ENCODE measurements around the gene EIF3J. TPM values are rescaled to one million over a fixed set of nuclear protein-coding genes. Genes with fewer than 3 reads are reported as not detected.

Gene EIF3J
- total RNA-seq, 1 experiment from 2014 or later = 129 TPM

DNA sequence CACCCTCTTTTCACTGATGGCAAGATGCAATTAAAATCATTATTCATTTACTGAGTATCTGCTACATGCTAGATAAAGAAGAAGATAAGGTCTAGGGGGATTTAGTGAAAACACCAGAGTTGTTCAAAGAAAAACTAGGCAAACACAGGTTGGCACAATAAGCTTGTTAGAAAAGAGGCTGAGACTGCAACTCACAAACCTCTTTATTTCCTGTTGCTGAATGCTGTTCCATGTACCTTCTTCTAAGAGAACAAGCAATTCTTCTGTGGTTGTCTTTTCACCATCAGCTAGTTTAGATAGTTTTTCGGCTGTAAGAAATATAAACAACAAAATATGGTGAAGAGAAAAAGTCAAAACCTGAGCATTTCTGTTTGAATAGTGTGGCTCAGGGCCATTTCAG is 61.1 kb downstream of the EIF3J start:
- Histone ChIP-seq H3K4ac (ENCODE audit: low read depth, low read length) (no peak overlapping the region), H3K4me1 (ENCODE audit: insufficient read depth, low read length) (no peaks in the 10 kb centered on the region; the same call in 1 of the 2 replicates), H4K20me1 (ENCODE audit: control insufficient read depth, insufficient read depth, insufficient read length) (no peaks in the 10 kb centered on the region), H3K79me2 (ENCODE audit: insufficient read depth, low read length) (no peaks in the 10 kb centered on the region), H2BK12ac (ENCODE audit: insufficient read length, low read depth, low read length) (no peak overlapping the region), H2AFZ (ENCODE audit: low read length) (no peak overlapping the region), H4K5ac (ENCODE audit: insufficient read length, low read depth, low read length) (no peak overlapping the region), H3K23me2 (ENCODE audit: insufficient read length, low read depth, low read length, poor library complexity, severe bottlenecking) (no peaks in the 10 kb centered on the region), H3K9me3 (ENCODE audit: control insufficient read depth, low read depth, low read length) (no peaks in the 10 kb centered on the region), H2BK5ac (ENCODE audit: insufficient read length, low read length) (no peak overlapping the region), H3K9ac (ENCODE audit: extremely low read depth, insufficient read length, low read length) (no peak overlapping the region), H4K91ac (ENCODE audit: insufficient read length, low read depth, low read length) (no peak overlapping the region), H3K18ac (ENCODE audit: insufficient read length, low read depth, low read length) (no peak overlapping the region), H3K56ac (ENCODE audit: insufficient read length, low read depth, low read length) (no peak overlapping the region), H2BK20ac (ENCODE audit: low read depth, low read length, poor library complexity, severe bottlenecking) (no peak overlapping the region), H3K79me1 (ENCODE audit: insufficient read depth, low read depth, low read length, poor library complexity, severe bottlenecking) (no peaks in the 10 kb centered on the region), H2AK5ac (ENCODE audit: insufficient read length, low read length) (no peak overlapping the region), H3K4me2 (ENCODE audit: insufficient read depth, insufficient read length, low read length) (no peak overlapping the region), H4K8ac (replicated peaks; ENCODE audit: insufficient read length, low read depth, low read length) (no peak overlapping the region), H3T11ph (ENCODE audit: low read length) (no peak overlapping the region), H2BK120ac (ENCODE audit: low read depth, low read length, poor library complexity, severe bottlenecking) (no peak overlapping the region), H3K27ac (ENCODE audit: insufficient read length, low read depth, low read length) (no peak overlapping the region), H3K14ac (ENCODE audit: insufficient read depth, low read length) (no peak overlapping the region), H3K23ac (ENCODE audit: insufficient read length, low read depth, low read length) (no peak overlapping the region), H2BK15ac (ENCODE audit: low read depth, low read length) (no peak overlapping the region), H3K27me3 (ENCODE audit: insufficient read depth, low read length) (no peaks in the 10 kb centered on the region)
- H3K4me3 Mint-ChIP-seq = no peak overlapping the region
- H3K36me3 Mint-ChIP-seq (ENCODE audit: insufficient read depth in 1 of 3, low read depth in 3 of 3) = peaks cover 8 to 46% (median 29%) of the 10 kb centered on the region in 3 experiments; a peak in 6 of 7 replicates
- no CpG with 5 or more reads among the region's 1 CpG for WGBS (ENCODE audit: extremely low coverage, insufficient read length, low lambda C conversion rate)
- no peaks in the 10 kb centered on the region for H3K27me3 Mint-ChIP-seq (ENCODE audit: low read depth)
- no peaks in the 10 kb centered on the region for H3K9me3 Mint-ChIP-seq
- no peak overlapping the region for H3K27ac Mint-ChIP-seq
- no peak for DNase-seq
- TF ChIP-seq, protein P1, sequence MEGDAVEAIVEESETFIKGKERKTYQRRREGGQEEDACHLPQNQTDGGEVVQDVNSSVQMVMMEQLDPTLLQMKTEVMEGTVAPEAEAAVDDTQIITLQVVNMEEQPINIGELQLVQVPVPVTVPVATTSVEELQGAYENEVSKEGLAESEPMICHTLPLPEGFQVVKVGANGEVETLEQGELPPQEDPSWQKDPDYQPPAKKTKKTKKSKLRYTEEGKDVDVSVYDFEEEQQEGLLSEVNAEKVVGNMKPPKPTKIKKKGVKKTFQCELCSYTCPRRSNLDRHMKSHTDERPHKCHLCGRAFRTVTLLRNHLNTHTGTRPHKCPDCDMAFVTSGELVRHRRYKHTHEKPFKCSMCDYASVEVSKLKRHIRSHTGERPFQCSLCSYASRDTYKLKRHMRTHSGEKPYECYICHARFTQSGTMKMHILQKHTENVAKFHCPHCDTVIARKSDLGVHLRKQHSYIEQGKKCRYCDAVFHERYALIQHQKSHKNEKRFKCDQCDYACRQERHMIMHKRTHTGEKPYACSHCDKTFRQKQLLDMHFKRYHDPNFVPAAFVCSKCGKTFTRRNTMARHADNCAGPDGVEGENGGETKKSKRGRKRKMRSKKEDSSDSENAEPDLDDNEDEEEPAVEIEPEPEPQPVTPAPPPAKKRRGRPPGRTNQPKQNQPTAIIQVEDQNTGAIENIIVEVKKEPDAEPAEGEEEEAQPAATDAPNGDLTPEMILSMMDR (conservative IDR thresholded peaks at IDR 0.05) = no peak
- no peaks in the 10 kb centered on the region for H3K4me1 Mint-ChIP-seq
